CD8-positive, alpha-beta memory T cell (primary cell): ENCODE results near the gene SYTL3. TPM values are rescaled to one million over a fixed set of nuclear protein-coding genes. Genes with fewer than 3 reads are reported as not detected.

ENCODE experiments used
- CTCF ChIA-PET: fragments of 350-600 bp; sonication (Branson Sonifier 250); formaldehyde crosslinking; loops from one replicate; lab custom pipeline; 2021; ENCODE audit warnings: antibody characterized with exemption; lab: Charles Lee
- POLR2A ChIA-PET: fragments of 350-600 bp; sonication (Branson Sonifier 250); formaldehyde crosslinking; loops from one replicate; lab custom pipeline; 2021; ENCODE audit warnings: antibody characterized with exemption; lab: Charles Lee
- DNase-seq, 5 donors: peaks; one replicate each; pipeline versions ENCODE4 v3.0.0 to v3.0.0-alpha.2; 2020 to 2022; ENCODE audit warnings: mixed read lengths in 1 of 5
- H3K27ac ChIP-seq: one replicate; pipeline ENCODE4 v1.7.0; 2013; ENCODE audit warnings: low read depth, mild to moderate bottlenecking, low read length, moderate library complexity
- H3K27me3 ChIP-seq: 2 replicates; pipeline ENCODE4 v1.7.0; 2013; ENCODE audit warnings: low read length, mild to moderate bottlenecking; ENCODE audit not compliant: insufficient read depth, poor library complexity, severe bottlenecking
- H3K36me3 ChIP-seq: 2 replicates; pipeline ENCODE4 v1.7.0; 2013; ENCODE audit warnings: mild to moderate bottlenecking, low read length, moderate library complexity; ENCODE audit not compliant: insufficient read depth
- H3K4me1 ChIP-seq: 2 replicates; pipeline ENCODE4 v1.7.0; 2013; ENCODE audit warnings: mild to moderate bottlenecking, low read length, moderate library complexity; ENCODE audit not compliant: insufficient read depth
- H3K4me3 ChIP-seq: 2 replicates; pipeline ENCODE4 v1.7.0; 2013; ENCODE audit warnings: mild to moderate bottlenecking, low read length
- H3K9me3 ChIP-seq: 2 replicates; pipeline ENCODE4 v1.7.0; 2013; ENCODE audit warnings: mild to moderate bottlenecking, low read length
- H3K27ac Mint-ChIP-seq, 8 donors: one replicate each; pipeline ENCODE4 v1.8.0; 2020 to 2021; ENCODE audit warnings: mixed read lengths in 8 of 8, mild to moderate bottlenecking in 6 of 8, inconsistent platforms in 3 of 8, moderate library complexity in 3 of 8
- H3K27me3 Mint-ChIP-seq, 2 donors: one replicate each; pipeline ENCODE4 v1.8.0; 2020 to 2021; ENCODE audit warnings: mixed read lengths in 2 of 2, mild to moderate bottlenecking in 1 of 2, moderate library complexity in 1 of 2
- H3K36me3 Mint-ChIP-seq, 3 donors: one replicate each; pipeline ENCODE4 v1.8.0; 2020 to 2021; ENCODE audit warnings: mixed read lengths in 3 of 3, inconsistent platforms in 1 of 3, mild to moderate bottlenecking in 1 of 3
- H3K4me1 Mint-ChIP-seq, 3 donors: one replicate each; pipeline ENCODE4 v1.8.0; 2020 to 2021; ENCODE audit warnings: mixed read lengths in 3 of 3, inconsistent platforms in 1 of 3, mild to moderate bottlenecking in 1 of 3
- H3K4me3 Mint-ChIP-seq, 7 donors: one replicate each; pipeline ENCODE4 v1.8.0; 2020 to 2021; ENCODE audit warnings: mixed read lengths in 7 of 7, mild to moderate bottlenecking in 6 of 7, moderate library complexity in 4 of 7, inconsistent platforms in 2 of 7
- H3K9me3 Mint-ChIP-seq, 5 donors: one replicate each; pipeline ENCODE4 v1.8.0; 2020 to 2022; ENCODE audit warnings: mixed read lengths in 5 of 5, mild to moderate bottlenecking in 3 of 5, moderate library complexity in 2 of 5, inconsistent platforms in 1 of 5
- polyA plus RNA-seq: library from polyadenylated mRNA; unstranded; fragments of 300-500 nt; fragmentation: Illumina TruSeq; gene quantifications from one replicate; pipeline ENCODE4 v1.2.3, GENCODE V29; 2021
- total RNA-seq, 2 experiments: library from RNA; stranded (reverse); gene quantifications; one replicate each; pipeline ENCODE4 v1.2.3, GENCODE V29; 2021

SYTL3 gene
- total and polyA plus RNA-seq, 3 experiments from 2014 or later: 19.5 to 102 (median 96.6) TPM

- CTCF ChIA-PET: interaction anchor here (0.7 to 1.3 kb wide), 2 partner anchors 15 to 468 kb away, joined by 3 read pairs; no protein-coding TSS in a partner anchor
Observed at GRCh38 chr6:158680481-158680880, 30.6 kb downstream of the SYTL3 start.

DNA sequence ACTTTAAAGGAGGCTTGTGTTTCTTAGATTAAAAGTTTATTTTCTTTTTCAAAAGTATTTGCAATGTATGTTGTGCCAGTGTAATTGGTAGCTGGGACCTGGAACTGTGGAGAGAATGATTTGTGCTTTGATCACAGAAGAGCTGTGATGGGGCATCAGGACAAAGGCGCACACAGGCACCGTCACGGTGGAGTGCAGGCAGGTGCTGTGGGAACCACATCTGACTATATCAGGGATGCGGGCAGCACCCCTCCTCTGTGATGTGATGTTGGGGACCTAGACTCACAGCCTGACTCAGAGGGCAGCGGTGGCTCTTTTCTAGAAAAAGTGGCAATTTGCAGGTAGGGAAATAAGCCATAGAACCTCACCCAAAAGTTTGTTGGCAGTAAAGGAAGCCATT, 34.5 kb downstream of the SYTL3 start:
- Histone ChIP-seq H3K9me3 (no peaks in the 10 kb centered on the region), H3K4me1 (peaks cover 40% of the 10 kb centered on the region), H3K36me3 (peaks cover 10% of the 10 kb centered on the region), H3K4me3 (no peak overlapping the region), H3K27ac (no peak overlapping the region), H3K27me3 (no peaks in the 10 kb centered on the region)
- no peaks in the 10 kb centered on the region for H3K9me3 Mint-ChIP-seq
- DNase-seq: peak in 1 of 5 donors; percentile 34
- peak overlapping the region in 1 of 7 donors; percentile 25 for H3K4me3 Mint-ChIP-seq
- ChIA-PET POLR2A (no interaction called here), CTCF (interaction anchor here (0.9 to 1.7 kb wide), 2 partner anchors 24 to 41 kb away, joined by 3 to 4 read pairs; no protein-coding TSS in a partner anchor)
- no peaks in the 10 kb centered on the region for H3K27me3 Mint-ChIP-seq
- H3K4me1 Mint-ChIP-seq: peaks cover 36 to 71% (median 60%) of the 10 kb centered on the region in 3 donors
- H3K36me3 Mint-ChIP-seq: peaks cover 6 to 73% (median 15%) of the 10 kb centered on the region in 3 donors
- peak overlapping the region; percentile 36 to 99 (median 75) for H3K27ac Mint-ChIP-seq

More at GRCh38 chr6:158680481-158680880, 30.6 kb downstream of the SYTL3 start:
- Histone ChIP-seq H3K27ac (no peak overlapping the region), H3K27me3 (no peaks in the 10 kb centered on the region), H3K9me3 (no peaks in the 10 kb centered on the region), H3K4me1 (peaks cover 13% of the 10 kb centered on the region), H3K4me3 (no peak overlapping the region), H3K36me3 (peaks cover 10% of the 10 kb centered on the region)
- H3K36me3 Mint-ChIP-seq: peaks cover 6 to 69% (median 16%) of the 10 kb centered on the region in 3 donors
- H3K27me3 Mint-ChIP-seq: no peaks in the 10 kb centered on the region
- no peak for DNase-seq
- peaks cover 9 to 49% (median 27%) of the 10 kb centered on the region in 3 donors for H3K4me1 Mint-ChIP-seq
- no peak overlapping the region for H3K4me3 Mint-ChIP-seq
- H3K27ac Mint-ChIP-seq: peak overlapping the region in 7 of 8 donors; percentile 11 to 67 (median 56)
- no peaks in the 10 kb centered on the region for H3K9me3 Mint-ChIP-seq
- POLR2A ChIA-PET: no interaction called here

DNA sequence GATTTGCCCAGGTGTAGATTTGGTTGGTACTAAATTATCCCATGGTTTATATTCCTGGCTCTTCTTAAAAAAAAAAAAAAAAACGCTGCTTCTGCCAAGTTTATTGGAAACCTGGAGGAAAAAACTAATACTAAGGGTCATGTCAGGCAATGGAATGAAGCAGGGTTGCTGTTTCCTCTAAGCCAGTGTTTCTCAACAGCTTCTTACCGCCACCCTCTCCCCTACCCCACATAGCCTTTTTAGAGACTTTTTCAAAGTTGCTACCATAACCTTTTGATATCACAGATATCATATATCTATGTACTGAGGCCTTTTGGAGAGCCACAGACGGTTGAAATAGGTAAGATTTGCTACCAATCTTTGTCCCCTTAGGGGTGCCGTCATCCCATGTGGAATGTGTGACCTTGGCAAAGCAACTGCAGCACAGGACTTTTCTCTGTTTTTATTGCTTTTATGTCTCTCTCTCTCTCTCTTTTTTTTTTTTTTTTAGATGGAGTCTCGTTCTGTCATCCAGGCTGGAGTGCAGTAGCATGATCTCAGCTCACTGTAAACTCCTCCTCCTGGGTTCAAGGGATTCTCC, 35.0 kb downstream of the SYTL3 start:
- H3K4me1 ChIP-seq: peaks cover 40% of the 10 kb centered on the region
- POLR2A ChIA-PET: no interaction called here
- Mint-ChIP-seq H3K36me3 (peaks cover 6 to 71% (median 11%) of the 10 kb centered on the region in 3 donors), H3K27ac (peak overlapping the region; percentile 61 to 100 (median 88)), H3K9me3 (no peaks in the 10 kb centered on the region), H3K4me3 (no peak overlapping the region), H3K4me1 (peaks cover 36 to 71% (median 59%) of the 10 kb centered on the region in 3 donors), H3K27me3 (no peaks in the 10 kb centered on the region)
- no peaks in the 10 kb centered on the region for H3K9me3 ChIP-seq
- H3K4me3 ChIP-seq: no peak overlapping the region
- no peaks in the 10 kb centered on the region for H3K27me3 ChIP-seq
- CTCF ChIA-PET: interaction anchor here (1.7 kb wide), 1 partner anchor 41 kb away, joined by 4 read pairs; no protein-coding TSS in a partner anchor
- no peak for DNase-seq
- no peak overlapping the region for H3K27ac ChIP-seq
- H3K36me3 ChIP-seq: peaks cover 10% of the 10 kb centered on the region

DNA sequence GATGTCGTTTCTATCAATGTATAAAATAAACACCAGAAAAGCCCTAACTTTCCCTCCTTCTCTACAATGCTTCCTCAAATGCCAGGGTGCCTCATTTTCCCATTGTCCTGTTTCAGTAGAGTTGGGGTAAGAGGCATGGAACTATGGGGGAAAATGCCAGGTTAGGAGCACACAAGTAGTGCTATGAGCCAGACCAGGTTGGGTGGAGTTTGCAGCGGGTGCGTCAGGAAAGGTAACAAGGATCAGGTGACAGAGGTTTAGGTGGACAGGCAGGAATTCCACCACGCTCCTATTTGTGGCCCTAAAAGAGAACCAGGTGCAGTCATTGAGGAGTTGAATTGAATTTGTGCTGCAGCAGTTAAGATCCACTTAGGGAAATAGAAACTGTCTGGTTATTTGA, 36.5 kb downstream of the SYTL3 start:
- H3K27ac ChIP-seq: peak overlapping the region; percentile 77
- H3K9me3 ChIP-seq: no peaks in the 10 kb centered on the region
- peaks cover 37 to 73% (median 68%) of the 10 kb centered on the region in 3 donors for H3K4me1 Mint-ChIP-seq
- H3K27me3 Mint-ChIP-seq: no peaks in the 10 kb centered on the region
- H3K9me3 Mint-ChIP-seq: no peaks in the 10 kb centered on the region
- H3K36me3 Mint-ChIP-seq: peaks cover 6 to 62% (median 12%) of the 10 kb centered on the region in 3 donors
- DNase-seq: no peak
- peaks cover 10% of the 10 kb centered on the region for H3K36me3 ChIP-seq
- peaks cover 47% of the 10 kb centered on the region for H3K4me1 ChIP-seq
- peak overlapping the region; percentile 96 to 100 (median 99) for H3K27ac Mint-ChIP-seq
- H3K4me3 ChIP-seq: peak overlapping the region; percentile 9
- POLR2A ChIA-PET: interaction anchor here (0.6 to 1.3 kb wide), 4 partner anchors 31 to 183 kb away, joined by 3 to 4 read pairs (median 3); no protein-coding TSS in a partner anchor
- peak overlapping the region in 6 of 7 donors; percentile 50 to 90 (median 78) for H3K4me3 Mint-ChIP-seq
- H3K27me3 ChIP-seq: no peaks in the 10 kb centered on the region
- CTCF ChIA-PET: interaction anchor here (1.1 to 2.6 kb wide), 3 partner anchors 24 to 42 kb away, joined by 3 to 7 read pairs (median 3); partner anchors contain the start of gene DYNLT1

- H3K27me3 ChIP-seq: no peaks in the 10 kb centered on the region
- H3K36me3 Mint-ChIP-seq: peaks cover 6 to 58% (median 11%) of the 10 kb centered on the region in 3 donors
- POLR2A ChIA-PET: interaction anchor here (0.5 to 1.3 kb wide), 7 partner anchors 32 to 421 kb away, joined by 3 to 4 read pairs (median 3); no protein-coding TSS in a partner anchor
- H3K4me3 Mint-ChIP-seq: peak overlapping the region; percentile 34 to 90 (median 80)
- CTCF ChIA-PET: interaction anchor here (1.1 to 2.6 kb wide), 5 partner anchors 17 to 466 kb away, joined by 3 to 7 read pairs (median 3); partner anchors contain the start of gene DYNLT1
- peaks cover 10% of the 10 kb centered on the region for H3K36me3 ChIP-seq
- peak overlapping the region; percentile 77 for H3K27ac ChIP-seq
- no peaks in the 10 kb centered on the region for H3K9me3 ChIP-seq
- H3K9me3 Mint-ChIP-seq: no peaks in the 10 kb centered on the region
- no peaks in the 10 kb centered on the region for H3K27me3 Mint-ChIP-seq
- H3K27ac Mint-ChIP-seq: peak overlapping the region; percentile 96 to 100 (median 99)
- H3K4me3 ChIP-seq: peak overlapping the region; percentile 27
- H3K4me1 ChIP-seq: peaks cover 47% of the 10 kb centered on the region
- DNase-seq: peak; percentile 21 to 88 (median 79)
- peaks cover 38 to 75% (median 70%) of the 10 kb centered on the region in 3 donors for H3K4me1 Mint-ChIP-seq
Observed at GRCh38 chr6:158686791-158687381, 37.0 kb downstream of the SYTL3 start.

GRCh38 chr6:158687506-158687905, 37.7 kb downstream of the SYTL3 start:
- Mint-ChIP-seq H3K27me3 (no peaks in the 10 kb centered on the region), H3K9me3 (no peaks in the 10 kb centered on the region), H3K4me1 (peaks cover 38 to 78% (median 70%) of the 10 kb centered on the region in 3 donors), H3K27ac (peak overlapping the region; percentile 96 to 100 (median 99)), H3K4me3 (peak overlapping the region; percentile 22 to 90 (median 80)), H3K36me3 (peaks cover 6 to 58% (median 11%) of the 10 kb centered on the region in 3 donors)
- ChIA-PET CTCF (interaction anchor here (1.1 to 2.6 kb wide), 5 partner anchors 16 to 466 kb away, joined by 3 to 7 read pairs (median 4); partner anchors contain the start of gene DYNLT1), POLR2A (interaction anchor here (0.5 to 1.3 kb wide), 5 partner anchors 32 to 420 kb away, joined by 3 to 4 read pairs (median 3); no protein-coding TSS in a partner anchor)
- no peaks in the 10 kb centered on the region for H3K27me3 ChIP-seq
- peaks cover 10% of the 10 kb centered on the region for H3K36me3 ChIP-seq
- peak overlapping the region; percentile 27 for H3K4me3 ChIP-seq
- peak overlapping the region; percentile 77 for H3K27ac ChIP-seq
- no peaks in the 10 kb centered on the region for H3K9me3 ChIP-seq
- peaks cover 47% of the 10 kb centered on the region for H3K4me1 ChIP-seq
- no peak for DNase-seq

DNA sequence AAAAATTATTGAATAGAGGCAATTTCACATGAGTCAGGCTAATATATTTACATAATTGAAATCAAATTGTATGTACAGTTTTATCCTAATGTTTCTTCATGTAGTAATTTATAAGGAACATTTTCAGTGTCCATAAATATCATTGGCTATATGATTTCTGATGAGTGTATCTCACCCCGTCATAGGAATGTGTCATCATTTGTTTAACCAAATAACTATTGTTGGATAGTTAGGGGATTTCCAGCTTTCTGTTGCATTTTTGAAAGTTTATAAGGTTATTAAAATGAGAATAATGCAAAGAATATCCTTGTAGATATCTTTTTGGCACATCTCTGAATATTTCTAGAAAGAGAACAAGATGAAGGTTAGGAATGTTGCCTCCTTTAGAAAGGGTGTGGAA, 39.0 kb downstream of the SYTL3 start:
- Histone ChIP-seq H3K4me3 (no peak overlapping the region), H3K36me3 (peaks cover 3% of the 10 kb centered on the region), H3K27me3 (no peaks in the 10 kb centered on the region), H3K9me3 (no peaks in the 10 kb centered on the region), H3K27ac (no peak overlapping the region), H3K4me1 (peaks cover 47% of the 10 kb centered on the region)
- H3K27me3 Mint-ChIP-seq: no peaks in the 10 kb centered on the region
- H3K36me3 Mint-ChIP-seq: peaks cover under 1 to 55% (median 6%) of the 10 kb centered on the region in 3 donors
- no peaks in the 10 kb centered on the region for H3K9me3 Mint-ChIP-seq
- H3K27ac Mint-ChIP-seq: peak overlapping the region in 7 of 8 donors; percentile 68 to 100 (median 98)
- CTCF ChIA-PET: interaction anchor here (0.9 to 2.6 kb wide), 3 partner anchors 26 to 474 kb away, joined by 3 to 7 read pairs (median 3); partner anchors contain the start of gene DYNLT1
- H3K4me1 Mint-ChIP-seq: peaks cover 35 to 73% (median 65%) of the 10 kb centered on the region in 3 donors
- no peak overlapping the region for H3K4me3 Mint-ChIP-seq
- POLR2A ChIA-PET: no interaction called here
- no peak for DNase-seq
